Endothelial cell of hepatic sinusoid (primary cell): ENCODE data around the gene SSC5D.
"Not testable (repeated sequence)": the region's sequence is repeated elsewhere in the genome, so short reads cannot be mapped to it uniquely, and the experiment has no call there.

Experiments used
- in situ Hi-C: cut with HindIII; loops from 2 replicates; pipeline ENCODE4 v1.10.0; 2017; ENCODE audit warnings: low sequenced_read_pairs

The SSC5D gene

GRCh38 chr19:55487924-55488687 lies at the start of gene SSC5D:
Gene SSC5D (plus strand): TSS chr19:55488436. CDS start chr19:55488590, 154 bp downstream.
- in situ Hi-C loops: no loop called here

GRCh38 chr19:55439052-55439451 lies 49.2 kb upstream of the SSC5D start:
- in situ Hi-C loops: no loop called here

GRCh38 chr19:55440411-55441105 lies 47.7 kb upstream of the SSC5D start:
- in situ Hi-C loops: no loop called here

- in situ Hi-C loops: no loop called here
Observed at GRCh38 chr19:55441319-55441691, 46.9 kb upstream of the SSC5D start.

DNA sequence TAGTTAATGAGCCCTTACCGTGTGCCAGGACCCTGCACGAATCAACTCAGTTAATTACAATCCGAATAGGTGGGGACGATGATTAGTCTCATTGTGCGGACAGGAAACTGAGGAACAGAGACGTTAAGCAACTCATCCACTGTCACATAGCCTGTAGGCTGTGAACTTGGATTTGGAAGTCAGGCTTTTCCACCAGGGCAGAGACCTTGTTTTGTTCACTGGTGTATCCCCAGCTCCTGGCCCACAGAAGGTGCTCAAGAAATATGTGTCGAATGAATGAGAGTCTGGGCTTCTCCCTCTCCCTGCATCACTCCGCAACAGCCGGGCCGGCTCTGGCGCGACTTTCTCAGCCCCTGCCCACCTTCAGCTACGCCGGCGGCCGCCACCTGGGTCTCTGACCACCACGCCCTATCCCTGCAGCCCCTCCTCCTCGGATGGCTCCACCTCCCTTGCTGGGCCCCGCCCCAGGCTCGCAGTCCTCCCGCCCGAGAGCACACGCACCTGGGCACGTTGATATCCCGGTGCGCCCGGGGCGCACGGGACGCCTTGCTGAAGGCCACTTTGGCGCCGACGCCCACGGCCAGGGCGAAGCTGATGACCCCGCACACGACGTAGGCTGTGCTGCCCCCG lies 46.4 kb upstream of the SSC5D start:
- in situ Hi-C loops: no loop called here

DNA sequence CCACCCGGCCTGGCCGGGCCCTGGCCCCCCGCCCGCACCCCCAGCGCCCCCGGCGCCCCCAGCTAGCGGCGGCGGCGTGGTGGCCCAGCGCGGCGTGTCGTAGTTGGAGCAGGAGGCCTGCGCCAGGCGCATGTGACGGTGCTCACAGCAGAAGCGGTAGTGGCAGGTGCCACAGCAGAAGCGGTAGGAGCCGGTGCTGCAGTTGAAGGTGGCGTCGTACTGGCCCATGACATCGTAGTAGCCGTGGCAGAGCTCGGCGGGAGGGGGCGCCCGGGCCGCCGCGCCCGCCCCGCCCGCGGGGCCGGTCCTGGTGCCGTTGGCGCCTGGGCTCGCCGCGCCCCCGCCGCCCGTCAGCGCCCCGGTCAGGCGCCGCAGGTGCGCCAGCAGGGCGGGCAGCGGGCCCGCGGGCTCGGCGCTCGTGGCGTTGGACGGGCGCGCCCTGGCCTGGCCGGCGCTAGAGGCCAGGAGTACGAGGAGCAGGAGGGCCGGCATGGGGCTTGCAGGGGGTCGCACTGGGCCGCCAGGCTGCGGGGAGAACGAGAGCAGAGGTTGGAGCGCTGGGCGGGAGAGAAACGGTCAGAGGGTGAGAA lies 45.8 kb upstream of the SSC5D start:
- in situ Hi-C loops: no loop called here

DNA sequence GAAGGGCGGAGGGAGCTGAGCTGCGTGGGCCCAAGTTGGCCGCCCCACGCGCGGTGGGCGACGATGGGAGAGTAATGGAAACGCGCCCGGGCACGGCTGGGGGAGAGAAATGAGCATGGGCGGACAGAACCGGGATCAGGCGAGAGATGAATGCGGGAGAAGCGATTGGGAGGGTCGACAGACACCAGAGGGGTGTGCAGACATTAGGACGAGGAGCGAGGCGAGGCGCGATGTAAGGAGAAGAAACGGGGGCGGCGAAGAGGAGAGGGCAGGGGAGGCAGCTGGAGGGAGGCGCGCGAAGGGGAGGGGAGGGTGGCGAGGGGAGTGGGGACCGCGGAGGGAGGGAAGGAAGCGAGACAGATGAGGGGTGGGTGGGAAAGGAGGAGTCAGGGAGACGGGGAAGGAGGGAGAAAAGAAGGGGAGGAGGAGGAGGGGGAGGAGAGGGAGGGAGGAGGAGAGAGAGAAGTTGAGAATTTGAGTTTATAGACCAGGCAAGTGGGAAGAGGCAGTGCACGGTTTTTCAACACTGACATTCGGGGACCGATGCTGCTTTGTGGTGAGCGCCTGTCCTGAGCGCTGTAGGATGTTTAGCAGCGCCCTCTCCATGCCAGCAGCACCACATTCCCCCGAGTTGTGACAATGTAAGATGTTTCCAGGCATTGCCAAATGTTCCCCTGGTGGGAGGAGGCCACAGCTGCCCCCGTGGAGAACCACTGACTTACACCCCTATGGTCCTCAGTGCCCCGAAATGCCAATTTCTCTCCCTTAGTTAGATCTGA lies 45.0 kb upstream of the SSC5D start, which contains the start of gene SHISA7:
Gene SHISA7, minus strand, starts transcription at position 256 of the 779 bp plus-strand sequence. CDS start 437 bp downstream, outside the sequence.
- in situ Hi-C loops: no loop called here

DNA sequence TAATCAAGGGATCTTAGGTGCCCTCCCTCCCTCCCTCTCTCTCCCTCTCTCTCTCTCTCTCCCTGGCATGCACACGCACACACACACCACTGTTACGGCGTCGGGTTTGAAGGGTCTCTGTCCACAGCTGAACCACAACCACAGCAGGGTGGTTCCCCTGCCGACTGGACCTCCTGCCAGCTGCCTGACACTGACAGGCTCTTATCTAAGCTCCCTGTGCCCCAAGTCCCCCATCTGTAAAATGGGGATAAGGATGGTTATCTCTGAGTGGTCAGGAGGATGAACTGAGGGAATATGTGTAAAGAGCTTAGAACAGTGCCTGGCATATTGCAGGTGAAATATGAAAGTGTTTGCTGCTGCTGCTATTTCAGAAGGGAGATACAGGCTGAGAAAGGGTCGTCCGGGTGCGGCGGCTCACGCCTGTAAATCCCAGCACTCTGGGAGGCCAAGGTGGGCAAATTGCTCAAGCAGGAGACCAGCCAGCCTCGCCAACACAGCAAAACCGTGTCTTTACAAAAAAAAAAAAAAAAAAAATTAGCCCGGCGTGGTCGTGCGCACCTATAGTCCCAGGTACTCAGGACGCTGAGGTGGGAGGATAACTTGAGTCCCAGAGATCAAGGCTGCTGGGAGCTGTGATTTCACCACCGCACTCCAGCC lies 44.3 kb upstream of the SSC5D start:
- in situ Hi-C loops: no loop called here

GRCh38 chr19:55444646-55445045 lies 43.6 kb upstream of the SSC5D start:
- in situ Hi-C loops: no loop called here

DNA sequence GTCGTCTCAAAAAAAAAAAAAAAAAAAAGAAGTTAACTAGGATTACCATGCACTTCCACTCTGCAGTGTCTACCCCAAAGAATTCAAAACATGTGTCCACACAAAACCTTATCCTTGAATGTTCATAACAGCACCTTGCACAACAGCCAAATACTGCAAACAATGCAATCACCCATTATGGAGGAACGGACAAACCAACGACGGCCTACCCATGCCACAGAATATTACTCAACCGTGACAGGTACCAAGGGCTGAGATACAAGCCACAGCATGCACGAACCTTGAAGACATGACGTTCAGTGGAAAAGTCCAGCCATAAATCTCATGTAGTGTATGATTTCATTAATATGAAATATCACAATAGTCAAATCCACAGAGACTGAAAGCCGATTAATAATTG lies 42.2 kb upstream of the SSC5D start:
- in situ Hi-C loops: no loop called here

- in situ Hi-C loops: no loop called here
Observed at GRCh38 chr19:55447421-55448174, 40.6 kb upstream of the SSC5D start.

GRCh38 chr19:55448175-55448490 lies 40.1 kb upstream of the SSC5D start:
- in situ Hi-C loops: not testable (repeated sequence)

DNA sequence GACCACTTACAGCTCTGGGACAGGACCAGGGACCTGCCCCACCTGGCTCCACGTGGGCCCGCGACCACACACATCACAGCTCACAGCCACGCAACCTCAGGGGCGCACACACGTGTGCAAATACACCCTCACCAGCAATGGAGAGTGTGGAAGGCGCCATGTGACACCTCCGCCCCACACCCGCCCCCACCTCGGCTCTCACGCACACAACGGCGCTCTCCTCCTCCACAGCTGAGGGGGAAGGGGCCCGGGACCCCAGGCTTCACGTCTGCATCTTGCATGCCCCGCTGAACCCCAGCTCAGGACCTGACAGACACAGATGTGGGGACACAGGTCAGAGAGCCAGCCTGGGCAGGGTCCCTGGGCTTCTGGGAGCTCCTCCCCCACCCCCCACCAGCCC lies 38.8 kb upstream of the SSC5D start:
- in situ Hi-C loops: no loop called here

GRCh38 chr19:55451163-55451964 lies 36.9 kb upstream of the SSC5D start:
- in situ Hi-C loops: no loop called here

- in situ Hi-C loops: no loop called here
Observed at GRCh38 chr19:55451965-55452748, 36.1 kb upstream of the SSC5D start.

DNA sequence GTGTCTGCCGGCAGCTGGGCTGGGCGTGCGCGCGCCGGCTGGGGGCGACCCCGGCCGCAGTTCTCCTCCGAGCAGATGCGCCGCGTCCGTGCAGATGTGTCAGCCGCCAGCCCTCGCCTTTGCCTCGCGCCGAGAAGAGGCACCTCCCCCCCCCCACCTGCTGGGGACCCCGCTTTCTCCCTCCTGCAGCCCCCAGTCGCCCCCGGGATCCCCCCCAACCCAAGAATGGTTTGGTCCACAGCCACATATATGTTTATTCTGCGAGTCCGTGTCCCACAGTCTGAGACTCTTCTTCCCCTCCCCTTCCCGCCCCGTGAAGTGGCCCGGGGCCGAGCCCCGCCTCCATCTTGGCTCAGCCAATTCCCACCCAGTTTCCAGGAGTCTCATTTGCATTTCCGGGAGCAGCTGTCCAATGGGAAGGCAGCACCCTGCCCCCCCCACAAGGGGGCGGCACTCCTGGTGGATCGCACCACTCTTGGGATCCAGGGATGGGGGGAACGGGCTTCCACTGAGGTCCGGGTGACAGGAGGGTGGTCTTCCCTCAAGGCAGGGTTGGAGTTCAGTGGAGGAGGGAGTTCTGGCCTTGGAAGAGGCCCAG lies 35.4 kb upstream of the SSC5D start:
- in situ Hi-C loops: no loop called here

DNA sequence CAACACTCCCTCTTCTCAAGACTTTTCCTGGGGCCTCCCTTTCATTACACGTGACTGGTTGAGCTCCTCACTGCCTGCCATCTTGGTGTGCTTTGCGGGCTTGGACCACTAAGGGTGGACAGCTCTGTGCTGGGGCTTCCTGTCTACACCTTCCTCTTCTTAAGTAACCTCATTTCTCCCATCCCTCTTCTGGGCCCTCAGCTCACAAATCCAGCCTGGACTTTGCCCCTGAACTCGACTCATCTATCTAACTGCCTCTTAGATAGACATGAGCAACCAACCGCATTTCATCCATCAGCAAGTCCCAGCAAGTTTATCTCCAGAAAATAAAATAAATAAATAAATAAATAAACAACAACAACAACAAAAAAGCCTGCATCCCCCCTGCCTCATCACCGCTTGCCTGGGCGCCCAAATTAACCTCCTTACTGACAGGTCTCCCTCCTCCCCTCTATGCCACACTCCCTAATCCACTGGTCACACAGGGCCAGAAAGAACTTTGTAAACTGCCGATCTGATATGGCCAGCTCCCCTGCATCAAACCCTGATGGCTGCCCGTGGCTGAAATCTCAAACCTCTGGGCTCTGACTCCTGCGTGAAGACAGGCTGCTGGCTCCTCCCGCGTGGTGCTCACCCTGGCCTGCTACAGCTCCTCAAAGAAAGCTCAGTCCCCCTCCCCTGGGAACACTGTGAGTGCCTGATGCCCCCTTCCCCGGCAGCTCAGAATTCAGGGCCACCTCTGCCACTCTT lies 34.5 kb upstream of the SSC5D start:
- in situ Hi-C loops: no loop called here
